H1 (cell line): Measurements from ENCODE around the gene ADAD2. TPM values are rescaled to one million over a fixed set of nuclear protein-coding genes. Genes with fewer than 3 reads are reported as not detected.

Source experiments
- CTCF ChIA-PET: fragments of 300-600 bp; sonication (Branson Sonifier 250); formaldehyde crosslinking; loops from one replicate; lab custom pipeline; 2021; ENCODE audit not compliant: partially characterized antibody; lab: Charles Lee
- POLR2A ChIA-PET: fragments of 300-600 bp; sonication (Branson Sonifier 250); formaldehyde crosslinking; loops from one replicate; lab custom pipeline; 2021; ENCODE audit warnings: inconsistent platforms; ENCODE audit not compliant: partially characterized antibody; lab: Charles Lee
- DNase-seq, 2 experiments: peaks; one replicate each; pipeline versions ENCODE4 v3.0.0 to v3.0.0-alpha.2; 2010 to 2022; ENCODE audit warnings: low spot score in 2 of 2, low read depth in 1 of 2, mixed read lengths in 1 of 2
- FAIRE-seq: peaks from 2 replicates; lab custom pipeline; 2011; peaks lifted over from hg19 to GRCh38; lab: Jason Lieb, UNC
- H2AFZ ChIP-seq: 2 replicates; pipeline ENCODE4 v1.8.1; 2012; ENCODE audit warnings: low read length, inconsistent platforms
- H2AK5ac ChIP-seq: 2 replicates; pipeline ENCODE4 v1.6.1; 2013; ENCODE audit warnings: low read depth, low read length
- H2BK120ac ChIP-seq: replicated peaks from 2 replicates; pipeline ENCODE3; 2013; ENCODE audit warnings: low read depth, low read length, inconsistent platforms
- H2BK12ac ChIP-seq: 2 replicates; pipeline ENCODE4 v1.6.1; 2013; ENCODE audit warnings: low read depth, low read length
- H2BK15ac ChIP-seq: 2 replicates; pipeline ENCODE4 v1.6.1; 2013; ENCODE audit warnings: low read length
- H2BK20ac ChIP-seq: 2 replicates; pipeline ENCODE4 v1.6.1; 2013; ENCODE audit warnings: low read length
- H2BK5ac ChIP-seq: 2 replicates; pipeline ENCODE4 v1.6.1; 2013; ENCODE audit warnings: low read depth, low read length
- H3K14ac ChIP-seq: 2 replicates; pipeline ENCODE4 v1.6.1; 2013; ENCODE audit warnings: inconsistent platforms; ENCODE audit not compliant: insufficient read length
- H3K18ac ChIP-seq: 2 replicates; pipeline ENCODE4 v1.6.1; 2013; ENCODE audit warnings: low read length; ENCODE audit errors: extremely low read depth
- H3K23ac ChIP-seq: 2 replicates; pipeline ENCODE4 v1.6.1; 2013; ENCODE audit warnings: inconsistent platforms; ENCODE audit not compliant: insufficient read length
- H3K23me2 ChIP-seq: 2 replicates; pipeline ENCODE4 v1.6.1; 2013; ENCODE audit warnings: low read depth, low read length
- H3K27ac ChIP-seq: 2 replicates; pipeline ENCODE4 v1.6.1; 2011; ENCODE audit warnings: low read depth, low read length, inconsistent platforms
- H3K27me3 ChIP-seq, 4 experiments: replicated peaks in 1 of 4; 1 replicate in 1 of 4; 2 replicates in 3 of 4; pipeline versions ENCODE4 v1.6.1 to v1.8.1; 2011 to 2013; ENCODE audit warnings: low read length in 3 of 4, mild to moderate bottlenecking in 3 of 4, inconsistent platforms in 2 of 4, mixed read lengths in 2 of 4, moderate library complexity in 1 of 4; ENCODE audit not compliant: control insufficient read depth in 3 of 4, insufficient read depth in 3 of 4; ENCODE audit errors: extremely low read depth in 1 of 4
- H3K36me3 ChIP-seq, 4 experiments: 2 replicates each; pipeline versions ENCODE4 v1.6.1 to v1.8.1; 2011 to 2013; ENCODE audit warnings: mild to moderate bottlenecking in 4 of 4, low read length in 3 of 4, moderate library complexity in 2 of 4, control low read depth in 1 of 4, inconsistent platforms in 1 of 4; ENCODE audit not compliant: insufficient read depth in 4 of 4, control insufficient read depth in 2 of 4
- H3K4ac ChIP-seq: replicated peaks from 2 replicates; pipeline ENCODE3; 2013; ENCODE audit warnings: low read length, low read depth, mixed read lengths, inconsistent platforms; ENCODE audit not compliant: insufficient read length
- H3K4me1 ChIP-seq, 4 experiments: replicated peaks in 1 of 4; 1 replicate in 1 of 4; 2 replicates in 3 of 4; pipeline versions ENCODE4 v1.6.1 to v1.8.1; 2011 to 2013; ENCODE audit warnings: low read length in 3 of 4, inconsistent platforms in 2 of 4, mixed read lengths in 1 of 4; ENCODE audit not compliant: insufficient read depth in 4 of 4, control insufficient read depth in 3 of 4
- H3K4me2 ChIP-seq, 2 experiments: 2 replicates each; pipeline versions ENCODE4 v1.6.1 to v1.8.1; 2011 to 2013; ENCODE audit warnings: low read depth in 2 of 2, low read length in 2 of 2, control low read depth in 1 of 2, inconsistent platforms in 1 of 2, mild to moderate bottlenecking in 1 of 2; ENCODE audit not compliant: insufficient read depth in 1 of 2
- H3K4me3 ChIP-seq, 4 experiments: fragments of 200-600, 300-600 bp in 1 of 4; sonication (generic), shearing (Covaris generic), sonication (Bioruptor Twin) in 1 of 4; 2 replicates each; pipeline versions ENCODE4 v1.5.1 to v1.8.1; 2011 to 2016; ENCODE audit warnings: low read length in 4 of 4, low read depth in 3 of 4, control low read depth in 2 of 4, inconsistent platforms in 2 of 4, mild to moderate bottlenecking in 2 of 4, mixed read lengths in 1 of 4, moderate library complexity in 1 of 4; ENCODE audit not compliant: insufficient read depth in 2 of 4; ENCODE audit errors: extremely low read depth in 1 of 4
- H3K56ac ChIP-seq: replicated peaks from 2 replicates; pipeline ENCODE3; 2013; ENCODE audit warnings: low read depth, mild to moderate bottlenecking, mixed read lengths, low read length, inconsistent platforms; ENCODE audit not compliant: insufficient read length
- H3K79me1 ChIP-seq: 2 replicates; pipeline ENCODE4 v1.6.1; 2013; ENCODE audit warnings: low read depth, low read length, control low read depth
- H3K79me2 ChIP-seq, 2 experiments: 2 replicates each; pipeline versions ENCODE4 v1.6.1 to v1.8.1; 2012 to 2013; ENCODE audit warnings: low read length in 2 of 2, mild to moderate bottlenecking in 2 of 2, inconsistent platforms in 1 of 2; ENCODE audit not compliant: insufficient read depth in 2 of 2, control insufficient read depth in 1 of 2
- H3K9ac ChIP-seq, 4 experiments: replicated peaks in 1 of 4; 1 replicate in 1 of 4; 2 replicates in 3 of 4; pipeline versions ENCODE4 v1.6.1 to v1.8.1; 2011 to 2013; ENCODE audit warnings: low read depth in 3 of 4, low read length in 3 of 4, control low read depth in 2 of 4, mild to moderate bottlenecking in 2 of 4, moderate library complexity in 2 of 4, inconsistent platforms in 1 of 4; ENCODE audit errors: extremely low read depth in 1 of 4
- H3K9me3 ChIP-seq, 2 experiments: 2 replicates each; pipeline versions ENCODE4 v1.6.1 to v1.8.1; 2012 to 2013; ENCODE audit warnings: mild to moderate bottlenecking in 2 of 2, moderate library complexity in 2 of 2, control low read depth in 1 of 2, inconsistent platforms in 1 of 2, low read depth in 1 of 2, low read length in 1 of 2, mixed read lengths in 1 of 2; ENCODE audit not compliant: insufficient read depth in 2 of 2
- H4K20me1 ChIP-seq, 2 experiments: replicated peaks in 1 of 2; 2 replicates each; pipeline versions ENCODE3 to v1.8.1; 2011 to 2013; ENCODE audit warnings: inconsistent platforms in 2 of 2, low read length in 2 of 2, mild to moderate bottlenecking in 1 of 2; ENCODE audit not compliant: insufficient read depth in 2 of 2, control insufficient read depth in 1 of 2
- H4K5ac ChIP-seq: 2 replicates; pipeline ENCODE4 v1.6.1; 2013; ENCODE audit warnings: low read length, low read depth, mixed read lengths, inconsistent platforms; ENCODE audit not compliant: insufficient read length
- H4K8ac ChIP-seq: 2 replicates; pipeline ENCODE4 v1.8.0; 2013; ENCODE audit warnings: mild to moderate bottlenecking, moderate library complexity, low read length, inconsistent platforms; ENCODE audit not compliant: insufficient read depth; ENCODE audit errors: extremely low read depth
- H4K91ac ChIP-seq: replicated peaks from 2 replicates; pipeline ENCODE3; 2013; ENCODE audit warnings: low read length, mixed read lengths, inconsistent platforms; ENCODE audit not compliant: insufficient read length
- ASH2L ChIP-seq: fragments of 200-600, 300-600 bp; sonication (generic); IDR thresholded peaks from one replicate; pipeline ENCODE4 v1.7.1; 2017; ENCODE audit warnings: low read length
- CTBP2 ChIP-seq: IDR thresholded peaks from 2 replicates; pipeline ENCODE4 v1.7.0; 2011; ENCODE audit warnings: borderline replicate concordance, mild to moderate bottlenecking, moderate library complexity, mixed read lengths, low read length; ENCODE audit not compliant: insufficient read depth, insufficient read length
- EGR1 ChIP-seq: IDR thresholded peaks from 2 replicates; pipeline ENCODE4 v1.6.1; 2011; ENCODE audit warnings: low read depth, low read length, borderline replicate concordance
- POU5F1 ChIP-seq: IDR thresholded peaks from 2 replicates; pipeline ENCODE4 v1.6.1; 2011; ENCODE audit warnings: low read depth, mild to moderate bottlenecking, low read length, moderate library complexity
- SP4 ChIP-seq: IDR thresholded peaks from 2 replicates; pipeline ENCODE4 v1.6.1; 2012; ENCODE audit warnings: low read length, inconsistent platforms
- TAF7 ChIP-seq: optimal IDR thresholded peaks from 2 replicates; pipeline ENCODE3; 2011; ENCODE audit warnings: low read depth, mild to moderate bottlenecking, inconsistent platforms, low read length, moderate library complexity, borderline replicate concordance
- YY1 ChIP-seq: IDR thresholded peaks from 2 replicates; pipeline ENCODE4 v1.6.1; 2011; ENCODE audit warnings: low read depth, mild to moderate bottlenecking, low read length
- WGBS, 2 experiments: shearing (Covaris generic) in 1 of 2; methylation state at CpG; one replicate each; pipeline versions ENCODE4 v1.1.6 to v1.1.7; 2013 to 2015; ENCODE audit warnings: low lambda C conversion rate in 2 of 2, mixed read lengths in 2 of 2, inconsistent platforms in 1 of 2, low coverage in 1 of 2, missing lambda C conversion rate in 1 of 2; ENCODE audit not compliant: insufficient replicate concordance in 2 of 2, insufficient coverage in 1 of 2, insufficient read length in 1 of 2; ENCODE audit errors: extremely low coverage in 1 of 2, missing lambda C conversion rate in 1 of 2; 5-methylcytosine and 5-hydroxymethylcytosine counted together
- polyA plus RNA-seq, 7 experiments: library from polyadenylated mRNA; depleted of rRNA in 3 of 7; stranded (reverse) in 5 of 7; unstranded in 2 of 7; fragments of >200 nt in 5 of 7; fragments of 200-250 nt in 2 of 7; gene quantifications; 1 replicate in 5 of 7; 2 replicates in 1 of 7; 4 replicates in 1 of 7; pipeline versions ENCODE4 v1.2.1 to v1.2.3, GENCODE V29; 2011 to 2013; ENCODE audit warnings: missing spikeins in 2 of 7, mixed read lengths in 2 of 7
- total RNA-seq: library from RNA; stranded (reverse); fragmentation: NEBNext Ultra II Directional; extraction: Animal tissue kit (Norgen Biotek cat#: 25700); gene quantifications from 2 replicates; pipeline ENCODE4 v1.2.1, GENCODE V29; 2021

ADAD2 gene
- total and polyA plus RNA-seq, 2 of the 8 experiments (the other 6 are each of a cell fraction or from before 2014, with no cell fraction given): 1.2 to 1.3 TPM

DNA sequence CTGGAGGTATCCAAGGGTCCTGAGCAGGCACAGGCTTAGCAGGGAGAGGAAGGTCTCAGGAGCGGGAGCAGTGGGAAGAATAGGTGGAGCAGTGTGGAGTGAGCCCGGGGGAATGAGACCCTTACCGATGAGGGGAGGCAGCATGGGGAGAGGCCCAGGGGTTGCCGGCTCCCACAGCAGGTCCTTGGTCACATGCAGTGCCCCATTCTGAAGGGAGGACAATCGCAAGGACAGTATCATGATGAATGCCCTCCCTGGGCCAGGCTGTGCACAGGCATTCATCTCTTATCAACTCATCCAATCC, 7.4 kb upstream of the ADAD2 start:
- Histone ChIP-seq H3K9me3 (no peaks in the 10 kb centered on the region), H3K9ac (no peak overlapping the region), H3K4ac (no peak overlapping the region), H2BK120ac (no peak overlapping the region), H2BK15ac (no peak overlapping the region), H3K4me1 (peaks cover 0 to 2% (median 0%) of the 10 kb centered on the region in 4 experiments; a peak in 2 of 7 replicates), H2AK5ac (no peak overlapping the region), H2BK20ac (no peak overlapping the region), H4K20me1 (peaks cover 9 to 14% of the 10 kb centered on the region in 2 experiments), H4K8ac (no peak overlapping the region), H2AFZ (no peak overlapping the region), H3K23ac (no peak overlapping the region), H3K14ac (no peak overlapping the region), H3K18ac (no peak overlapping the region), H3K79me2 (peaks cover 0 to 29% of the 10 kb centered on the region in 2 experiments; a peak in 2 of 4 replicates), H2BK5ac (no peak overlapping the region), H4K91ac (no peak overlapping the region), H3K27ac (no peak overlapping the region), H3K23me2 (peaks cover 4% of the 10 kb centered on the region; the same call in 1 of the 2 replicates), H2BK12ac (no peak overlapping the region), H3K56ac (no peak overlapping the region), H3K36me3 (peaks cover 6 to 48% (median 28%) of the 10 kb centered on the region in 4 experiments), H3K4me3 (no peak overlapping the region), H4K5ac (no peak overlapping the region), H3K27me3 (no peaks in the 10 kb centered on the region), H3K79me1 (peaks cover 12% of the 10 kb centered on the region), H3K4me2 (no peak overlapping the region)
- WGBS, 2 experiments: 91% methylated on average over 5 of the region's 5 CpGs; no CpG with 5 or more reads in 1 of the 2 experiments
- DNase-seq: no peak
- POLR2A ChIA-PET: no interaction called here
- CTCF ChIA-PET: interaction anchor here (0.6 to 6.9 kb wide), 7 partner anchors 9 to 300 kb away, joined by 3 to 54 read pairs (median 6); no protein-coding TSS in a partner anchor
- TF ChIP-seq TAF7 (no peak), ASH2L (no peak), POU5F1 (no peak), SP4 (no peak), CTBP2 (no peak), YY1 (no peak), EGR1 (no peak)
- FAIRE-seq: no peak
